Activated CD4-positive, CD25-positive, alpha-beta regulatory T cell treated with anti-CD3 and anti-CD28 coated beads, Interleukin-2, amount 50 U/mL, for 24 hours (primary cell): Measurements from ENCODE around the gene RBMY1F.
"Not testable (repeated sequence)": the region's sequence is repeated elsewhere in the genome, so short reads cannot be mapped to it uniquely, and the experiment has no call there.

Source experiments
- ATAC-seq, 2 donors: fragments of 150-1000 bp; cut with Tn5 transposase; one replicate each; pipeline ENCODE4 v1.10.0; 2021; ENCODE audit warnings: mild to moderate bottlenecking in 1 of 2, moderate library complexity in 1 of 2

The RBMY1F gene

GRCh38 chrY:22182823-22183222, at the start of gene RBMY1F:
TSS of gene RBMY1F (minus strand) at chrY:22182923. CDS start at chrY:22180969, 1,954 bp downstream.
- not testable (repeated sequence) for ATAC-seq

GRCh38 chrY:22151144-22151543, 31.6 kb downstream of the RBMY1F start:
- not testable (repeated sequence) for ATAC-seq

- ATAC-seq = not testable (repeated sequence)
These were observed 41.6 kb downstream of the RBMY1F start for GRCh38 chrY:22141011-22141695.

DNA sequence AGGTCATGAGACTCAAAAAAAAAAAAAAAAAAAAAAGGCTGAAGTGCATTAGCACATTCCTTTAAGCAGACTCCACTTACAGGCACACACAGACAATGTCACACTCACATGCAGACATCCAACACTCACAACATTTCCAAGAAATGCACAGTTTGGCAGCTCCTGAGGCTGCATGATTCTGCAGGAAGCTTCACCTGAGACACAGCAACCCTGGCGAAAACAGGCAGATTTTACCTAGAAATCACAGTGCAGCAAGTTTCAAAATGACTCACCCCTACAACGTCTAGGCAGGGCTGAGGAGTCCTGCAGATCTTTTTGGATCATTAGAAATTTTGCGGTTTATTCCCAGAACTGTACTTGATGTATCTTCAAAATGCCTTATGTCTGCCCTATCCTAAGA, 48.0 kb downstream of the RBMY1F start:
- not testable (repeated sequence) for ATAC-seq

DNA sequence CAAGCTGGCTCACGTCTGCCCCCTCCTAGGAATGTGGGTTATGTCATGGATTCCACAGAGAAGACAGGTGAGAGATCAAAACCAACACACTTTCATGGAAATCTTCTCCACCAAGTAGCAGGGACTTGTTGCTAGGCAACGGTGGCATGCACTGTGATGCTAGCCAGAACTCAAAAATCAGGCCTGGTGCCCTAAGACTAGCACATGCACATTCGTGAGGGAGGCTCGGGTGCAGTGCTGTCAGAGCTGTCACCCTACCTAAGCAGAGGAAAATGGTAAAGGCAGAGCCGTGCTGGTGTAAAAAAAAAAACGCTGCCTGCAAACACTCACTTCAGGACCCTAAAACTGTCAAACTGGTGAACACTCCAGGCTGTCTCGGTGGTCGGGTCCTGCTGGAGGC, 52.2 kb downstream of the RBMY1F start:
- not testable (repeated sequence) for ATAC-seq
